ENCODE data around the gene BDKRB2. TPM values are rescaled to one million over a fixed set of nuclear protein-coding genes. Genes with fewer than 3 reads are reported as not detected.

BDKRB2 gene
- total and polyA plus RNA-seq, 2 of the 13 experiments (the other 11 are each of a cell fraction or from before 2014, with no cell fraction given) = 0.03 TPM; not detected in 1

DNA sequence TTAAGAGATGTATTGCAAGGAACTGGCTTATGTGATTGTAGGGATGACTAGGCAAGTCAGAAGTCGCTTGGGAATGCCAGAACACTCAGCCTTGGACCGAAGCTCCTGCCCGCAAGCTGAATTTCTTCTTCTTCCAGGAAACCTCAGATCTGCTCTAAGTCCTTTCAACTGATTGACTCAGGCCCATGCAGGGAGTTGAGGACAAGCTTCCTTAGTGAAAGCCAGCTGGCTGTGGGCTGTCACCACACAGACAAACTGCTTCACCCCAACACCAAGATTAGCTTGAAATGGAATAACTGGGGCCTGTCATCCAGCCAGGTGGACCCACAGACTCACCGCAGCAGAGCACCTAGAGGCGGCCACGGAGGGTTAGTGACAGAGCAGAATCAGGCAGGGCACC, 24.7 kb downstream of the BDKRB2 start:
- no peak overlapping the region for H3K27ac ChIP-seq (ENCODE audit: extremely low read length, insufficient read depth, low read length)
- H2AFZ ChIP-seq (ENCODE audit: low read length) = no peak overlapping the region
- no peaks in the 10 kb centered on the region for H3K36me3 ChIP-seq (replicated peaks in 1 of 2; ENCODE audit: control insufficient read depth in 1 of 2, insufficient read depth in 2 of 2, low read length in 2 of 2)
- no TSS peak for BruUV-seq (replicated peaks)
- ATAC-seq = no peak
- peaks cover 0 to 14% of the 10 kb centered on the region in 2 experiments; a peak in 2 of 5 replicates for H3K27me3 ChIP-seq (ENCODE audit: control insufficient read depth in 1 of 2, insufficient read depth in 2 of 2, low read length in 2 of 2)
- no peaks in the 10 kb centered on the region for H4K20me1 ChIP-seq (ENCODE audit: insufficient read depth, low read length)
- 51% methylated on average over 6 of the region's 6 CpGs for WGBS (ENCODE audit: low lambda C conversion rate)
- no peak overlapping the region for H3K4me2 ChIP-seq (ENCODE audit: low read depth, low read length)
- H3K9ac ChIP-seq (ENCODE audit: insufficient read depth, low read depth, low read length) = no peak overlapping the region
- intact Hi-C loops (cut with micrococcal nuclease; ENCODE audit: unreplicated experiment) (no loop called here), in situ Hi-C loops (cut with HindIII; ENCODE audit: extremely low pct_ligation_motif_present, low pct_unique_long_range_greater_than_20kb) (no loop called here)
- H3K4me1 ChIP-seq (ENCODE audit: insufficient read depth, low read length) = no peaks in the 10 kb centered on the region
- no peak for DNase-seq (ENCODE audit: low spot score)
- no peak for FAIRE-seq
- POLR2A ChIA-PET = no interaction called here
- no peak overlapping the region for H3K4me3 ChIP-seq (replicated peaks in 1 of 3; ENCODE audit: insufficient read depth in 1 of 3, low read depth in 2 of 3, low read length in 3 of 3)
- CTCF ChIA-PET (ENCODE audit: low intra/inter-chr PET ratio, low total read pairs) = no interaction called here
- no peaks in the 10 kb centered on the region for H3K9me3 ChIP-seq (ENCODE audit: low read length)
- no peaks in the 10 kb centered on the region for H3K79me2 ChIP-seq (ENCODE audit: insufficient read depth, low read length)
- TF ChIP-seq SRF (IDR thresholded peaks at IDR 0.05; ENCODE audit: low read depth, low read length) = no peak
- TF ChIP-seq, protein P1, sequence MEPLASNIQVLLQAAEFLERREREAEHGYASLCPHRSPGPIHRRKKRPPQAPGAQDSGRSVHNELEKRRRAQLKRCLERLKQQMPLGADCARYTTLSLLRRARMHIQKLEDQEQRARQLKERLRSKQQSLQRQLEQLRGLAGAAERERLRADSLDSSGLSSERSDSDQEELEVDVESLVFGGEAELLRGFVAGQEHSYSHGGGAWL (CRISPR knock-in tag; IDR thresholded peaks at IDR 0.05) = no peak
- TF ChIP-seq, protein P2, sequence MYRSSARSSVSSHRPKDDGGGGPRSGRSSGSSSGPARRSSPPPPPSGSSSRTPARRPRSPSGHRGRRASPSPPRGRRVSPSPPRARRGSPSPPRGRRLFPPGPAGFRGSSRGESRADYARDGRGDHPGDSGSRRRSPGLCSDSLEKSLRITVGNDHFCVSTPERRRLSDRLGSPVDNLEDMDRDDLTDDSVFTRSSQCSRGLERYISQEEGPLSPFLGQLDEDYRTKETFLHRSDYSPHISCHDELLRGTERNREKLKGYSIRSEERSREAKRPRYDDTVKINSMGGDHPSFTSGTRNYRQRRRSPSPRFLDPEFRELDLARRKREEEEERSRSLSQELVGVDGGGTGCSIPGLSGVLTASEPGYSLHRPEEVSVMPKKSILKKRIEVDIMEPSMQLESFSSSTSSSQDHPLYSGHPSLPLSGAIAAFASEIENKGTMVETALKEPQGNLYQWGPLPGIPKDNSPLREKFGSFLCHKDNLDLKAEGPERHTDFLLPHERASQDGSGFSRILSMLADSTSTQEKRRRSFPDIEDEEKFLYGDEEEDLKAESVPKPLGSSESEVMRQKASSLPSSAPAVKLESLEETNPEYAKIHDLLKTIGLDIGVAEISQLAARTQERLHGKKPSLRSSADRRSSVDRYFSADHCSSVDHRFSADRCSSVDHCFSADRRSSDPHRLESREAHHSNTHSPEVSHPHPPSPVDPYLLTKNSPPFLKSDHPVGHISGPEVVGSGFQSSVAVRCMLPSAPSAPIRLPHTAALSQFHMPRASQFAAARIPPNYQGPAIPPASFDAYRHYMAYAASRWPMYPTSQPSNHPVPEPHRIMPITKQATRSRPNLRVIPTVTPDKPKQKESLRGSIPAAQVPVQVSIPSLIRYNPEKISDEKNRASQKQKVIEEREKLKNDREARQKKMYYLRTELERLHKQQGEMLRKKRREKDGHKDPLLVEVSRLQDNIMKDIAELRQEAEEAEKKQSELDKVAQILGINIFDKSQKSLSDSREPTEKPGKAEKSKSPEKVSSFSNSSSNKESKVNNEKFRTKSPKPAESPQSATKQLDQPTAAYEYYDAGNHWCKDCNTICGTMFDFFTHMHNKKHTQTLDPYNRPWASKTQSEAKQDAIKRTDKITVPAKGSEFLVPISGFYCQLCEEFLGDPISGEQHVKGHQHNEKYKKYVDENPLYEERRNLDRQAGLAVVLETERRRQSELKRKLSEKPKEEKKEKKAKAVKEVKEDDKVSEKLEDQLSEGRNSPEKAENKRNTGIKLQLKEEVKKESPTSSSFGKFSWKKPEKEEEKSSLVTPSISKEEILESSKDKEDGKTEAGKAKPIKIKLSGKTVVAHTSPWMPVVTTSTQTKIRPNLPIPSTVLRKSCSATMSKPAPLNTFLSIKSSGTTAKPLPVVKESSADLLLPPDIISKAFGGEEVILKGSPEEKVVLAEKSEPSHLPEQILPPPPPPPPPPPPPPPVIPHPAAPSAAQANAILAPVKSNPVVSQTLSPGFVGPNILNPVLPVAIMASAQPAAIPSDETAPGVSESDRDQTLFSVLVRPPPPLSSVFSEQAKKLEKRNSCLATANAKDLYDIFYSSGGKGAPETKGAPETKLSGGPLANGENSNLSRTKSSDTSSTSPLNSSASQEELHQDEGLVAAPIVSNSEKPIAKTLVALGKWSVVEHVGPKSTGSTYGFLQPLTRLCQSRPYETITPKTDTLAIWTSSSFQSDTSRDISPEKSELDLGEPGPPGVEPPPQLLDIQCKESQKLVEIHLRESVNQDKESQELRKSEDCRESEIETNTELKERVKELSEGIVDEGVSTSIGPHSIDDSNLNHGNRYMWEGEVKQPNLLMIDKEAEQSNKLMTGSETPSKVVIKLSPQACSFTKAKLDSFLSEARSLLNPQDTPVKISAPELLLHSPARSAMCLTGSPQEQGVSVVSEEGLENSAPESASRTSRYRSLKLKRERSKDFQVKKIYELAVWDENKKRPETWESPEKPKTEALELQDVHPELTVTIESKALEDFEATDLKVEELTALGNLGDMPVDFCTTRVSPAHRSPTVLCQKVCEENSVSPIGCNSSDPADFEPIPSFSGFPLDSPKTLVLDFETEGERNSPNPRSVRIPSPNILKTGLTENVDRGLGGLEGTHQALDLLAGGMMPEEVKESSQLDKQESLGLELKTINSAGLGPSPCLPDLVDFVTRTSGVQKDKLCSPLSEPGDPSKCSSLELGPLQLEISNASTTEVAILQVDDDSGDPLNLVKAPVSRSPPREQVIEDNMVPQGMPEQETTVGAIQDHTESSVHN (CRISPR knock-in tag; IDR thresholded peaks at IDR 0.05) = no peak
- no peak for TF ChIP-seq MIER3 (CRISPR knock-in tag; IDR thresholded peaks at IDR 0.05; ENCODE audit: borderline replicate concordance)
- TF ChIP-seq AGO1 (IDR thresholded peaks at IDR 0.05; ENCODE audit: low read depth, low read length, poor library complexity, severe bottlenecking) = no peak
- no peak for TF ChIP-seq MIER2 (CRISPR knock-in tag; IDR thresholded peaks at IDR 0.05)
- TF ChIP-seq, protein P3, sequence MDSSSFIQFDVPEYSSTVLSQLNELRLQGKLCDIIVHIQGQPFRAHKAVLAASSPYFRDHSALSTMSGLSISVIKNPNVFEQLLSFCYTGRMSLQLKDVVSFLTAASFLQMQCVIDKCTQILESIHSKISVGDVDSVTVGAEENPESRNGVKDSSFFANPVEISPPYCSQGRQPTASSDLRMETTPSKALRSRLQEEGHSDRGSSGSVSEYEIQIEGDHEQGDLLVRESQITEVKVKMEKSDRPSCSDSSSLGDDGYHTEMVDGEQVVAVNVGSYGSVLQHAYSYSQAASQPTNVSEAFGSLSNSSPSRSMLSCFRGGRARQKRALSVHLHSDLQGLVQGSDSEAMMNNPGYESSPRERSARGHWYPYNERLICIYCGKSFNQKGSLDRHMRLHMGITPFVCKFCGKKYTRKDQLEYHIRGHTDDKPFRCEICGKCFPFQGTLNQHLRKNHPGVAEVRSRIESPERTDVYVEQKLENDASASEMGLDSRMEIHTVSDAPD (CRISPR knock-in tag; IDR thresholded peaks at IDR 0.05) = no peak
- TF ChIP-seq HNRNPLL (IDR thresholded peaks at IDR 0.05; ENCODE audit: low read depth, low read length, poor library complexity, severe bottlenecking) = no peak
- no peak for TF ChIP-seq TSC22D2 (CRISPR knock-in tag; IDR thresholded peaks at IDR 0.05; ENCODE audit: borderline replicate concordance)
- no peak for TF ChIP-seq PAF1 (CRISPR knock-in tag; IDR thresholded peaks at IDR 0.05)
- no peak for TF ChIP-seq U2AF1 (optimal IDR thresholded peaks at IDR 0.05; ENCODE audit: low read depth, low read length)
- no peak for TF ChIP-seq ZNF432 (CRISPR knock-in tag; IDR thresholded peaks at IDR 0.05; ENCODE audit: borderline replicate concordance)
- TF ChIP-seq, protein P4, sequence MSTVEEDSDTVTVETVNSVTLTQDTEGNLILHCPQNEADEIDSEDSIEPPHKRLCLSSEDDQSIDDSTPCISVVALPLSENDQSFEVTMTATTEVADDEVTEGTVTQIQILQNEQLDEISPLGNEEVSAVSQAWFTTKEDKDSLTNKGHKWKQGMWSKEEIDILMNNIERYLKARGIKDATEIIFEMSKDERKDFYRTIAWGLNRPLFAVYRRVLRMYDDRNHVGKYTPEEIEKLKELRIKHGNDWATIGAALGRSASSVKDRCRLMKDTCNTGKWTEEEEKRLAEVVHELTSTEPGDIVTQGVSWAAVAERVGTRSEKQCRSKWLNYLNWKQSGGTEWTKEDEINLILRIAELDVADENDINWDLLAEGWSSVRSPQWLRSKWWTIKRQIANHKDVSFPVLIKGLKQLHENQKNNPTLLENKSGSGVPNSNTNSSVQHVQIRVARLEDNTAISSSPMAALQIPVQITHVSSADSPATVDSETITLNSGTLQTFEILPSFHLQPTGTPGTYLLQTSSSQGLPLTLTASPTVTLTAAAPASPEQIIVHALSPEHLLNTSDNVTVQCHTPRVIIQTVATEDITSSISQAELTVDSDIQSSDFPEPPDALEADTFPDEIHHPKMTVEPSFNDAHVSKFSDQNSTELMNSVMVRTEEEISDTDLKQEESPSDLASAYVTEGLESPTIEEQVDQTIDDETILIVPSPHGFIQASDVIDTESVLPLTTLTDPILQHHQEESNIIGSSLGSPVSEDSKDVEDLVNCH (CRISPR knock-in tag; IDR thresholded peaks at IDR 0.05) = no peak
